Measurements from ENCODE around the gene DDIT3.
A peak's percentile ranks its signal among the peaks of the same experiment; 100 is the strongest.

Gene DDIT3

DNA sequence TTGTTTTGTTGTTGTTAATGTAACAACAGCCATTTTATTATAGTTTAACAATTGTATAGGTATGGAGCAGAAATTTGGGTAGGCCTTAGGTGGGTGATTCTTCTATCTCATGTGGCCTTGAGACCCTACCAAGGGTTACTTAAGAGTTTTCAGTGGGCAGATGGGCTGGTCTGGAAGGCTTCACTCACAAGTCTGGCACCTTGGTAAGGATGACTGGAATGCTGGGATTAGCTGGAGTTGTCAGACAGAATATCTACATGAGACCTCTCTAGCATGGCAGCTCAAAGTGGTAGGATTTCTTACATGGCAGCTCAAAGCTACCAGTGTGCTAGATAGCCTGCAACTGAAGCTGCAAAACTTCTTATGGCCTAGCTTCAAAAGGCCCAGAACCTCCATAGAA lies 34.6 kb downstream of the DDIT3 start:
- no peak for DNase-seq (ENCODE audit: low read depth)

GRCh38 chr12:57483466-57483865 lies 36.8 kb downstream of the DDIT3 start:
- DNase-seq (ENCODE audit: low read depth), result no peak

DNA sequence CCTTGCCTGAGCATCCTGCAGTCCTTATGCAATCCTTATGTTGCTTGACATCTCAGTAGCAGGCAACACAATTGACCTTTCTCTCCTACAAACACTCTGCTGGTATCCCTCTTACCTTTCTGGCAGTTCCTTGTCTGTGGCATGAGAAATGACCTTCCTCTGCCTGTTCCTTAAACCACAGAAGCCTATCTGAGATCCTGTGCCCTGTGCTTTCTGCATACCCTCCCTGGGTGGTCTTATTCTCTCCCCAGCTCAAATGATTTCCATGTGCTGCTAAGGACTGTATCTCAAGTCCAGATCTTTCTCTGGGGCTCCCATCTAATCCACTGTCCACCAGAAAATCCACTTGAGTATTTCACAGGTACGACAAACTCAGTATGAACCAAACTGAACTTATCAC lies 38.6 kb downstream of the DDIT3 start:
- DNase-seq (ENCODE audit: low read depth), result no peak

GRCh38 chr12:57479376-57480115 lies 40.8 kb downstream of the DDIT3 start, which contains the start of gene ARHGAP9:
Gene ARHGAP9 (minus strand): TSS chr12:57479866. CDS start chr12:57479406, 460 bp downstream.
- no peak for DNase-seq (ENCODE audit: low read depth)

DNA sequence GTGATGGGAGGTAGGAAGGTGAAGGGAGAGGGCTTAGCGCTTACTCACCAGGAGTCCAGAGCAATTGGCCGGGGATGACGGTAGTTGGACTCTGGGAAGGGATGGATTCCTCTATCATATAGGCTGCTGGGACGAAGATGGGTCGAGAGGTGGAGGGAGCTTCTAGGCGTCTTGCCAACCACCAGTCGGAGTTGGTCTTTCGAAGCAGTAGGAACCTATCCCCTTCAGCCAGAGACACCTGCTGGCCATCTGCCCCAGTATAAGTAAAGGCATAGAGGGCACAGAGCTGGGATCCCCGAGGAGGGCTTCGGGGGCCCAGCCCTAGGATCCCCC lies 41.3 kb downstream of the DDIT3 start:
- DNase-seq (ENCODE audit: low read depth), result no peak

GRCh38 chr12:57477710-57478681 lies 42.3 kb downstream of the DDIT3 start:
- no peak for DNase-seq (ENCODE audit: low read depth)

DNA sequence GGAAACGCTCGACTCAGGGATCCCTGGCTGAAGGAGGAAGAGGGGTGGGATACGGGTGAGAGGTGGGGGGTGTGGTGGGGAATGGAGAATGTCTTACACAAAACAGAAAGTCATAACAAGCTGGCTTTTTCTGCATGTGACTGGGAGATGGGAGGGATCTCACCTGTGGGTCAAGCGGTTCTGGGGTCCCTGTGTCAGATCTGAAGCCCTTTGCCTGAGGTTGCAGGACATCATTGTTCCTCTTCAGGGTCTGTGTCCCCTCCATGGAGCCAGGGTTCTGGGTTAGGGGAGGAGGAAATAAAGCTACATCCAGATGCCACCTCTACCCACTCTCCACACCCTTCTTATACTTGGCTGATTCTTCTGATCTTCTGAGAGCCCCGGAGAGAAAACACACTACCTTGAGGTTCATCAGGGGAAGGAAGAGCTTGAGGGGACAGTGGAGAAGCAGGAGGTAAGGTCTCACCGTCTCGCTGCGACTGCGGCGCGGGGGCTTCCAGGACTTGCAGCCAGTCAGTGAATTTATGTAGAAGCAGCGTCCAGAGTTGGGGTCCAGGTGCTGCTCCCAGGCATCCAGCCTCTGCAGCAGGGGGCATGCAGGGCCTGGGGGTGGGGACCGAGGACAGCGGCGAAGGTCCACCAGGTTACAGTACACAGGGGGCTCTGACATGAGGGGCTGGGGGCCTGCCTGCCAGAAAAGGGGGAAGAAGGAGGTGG lies 43.2 kb downstream of the DDIT3 start:
- DNase-seq (ENCODE audit: low read depth), result no peak

DNA sequence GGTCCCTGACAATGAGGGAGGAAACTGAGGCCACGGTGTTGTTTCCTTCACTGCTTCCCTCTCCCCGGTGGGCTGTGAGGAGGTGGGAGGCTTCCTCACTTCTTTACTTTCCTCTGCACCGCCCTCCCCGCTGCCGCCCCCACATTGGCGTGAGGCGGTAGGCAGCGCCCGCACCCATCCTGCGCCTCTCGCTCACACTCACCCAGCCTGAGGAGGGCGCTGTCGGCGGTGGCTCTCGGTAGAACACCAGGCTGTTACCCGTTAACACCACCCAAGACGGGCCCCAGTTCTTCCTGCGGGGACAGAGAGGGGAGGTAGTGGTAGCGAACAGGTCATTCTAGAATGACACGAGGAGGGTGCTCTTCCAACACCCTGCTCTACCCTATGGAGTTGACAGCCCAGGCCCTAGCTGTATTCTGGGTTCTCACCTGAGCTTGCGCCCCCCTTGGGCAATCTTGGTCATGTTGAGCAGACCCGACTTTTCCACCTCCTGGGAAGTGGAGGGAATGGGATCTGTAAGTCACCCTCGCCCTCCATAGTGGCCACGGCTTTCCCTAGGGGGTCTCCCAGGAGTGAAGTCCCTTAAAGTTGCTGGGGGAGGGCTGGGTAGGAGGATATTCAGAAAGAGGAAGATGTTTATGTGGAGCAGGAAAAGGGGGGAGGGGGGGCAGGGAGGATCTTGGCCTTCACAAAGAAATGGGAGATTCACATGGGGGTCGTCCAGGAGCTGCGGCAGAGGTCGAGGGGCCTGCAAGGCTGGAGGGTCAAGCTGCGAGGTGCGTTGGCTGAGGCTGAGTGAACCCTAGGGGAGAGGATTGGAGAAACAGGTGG lies 43.9 kb downstream of the DDIT3 start:
- peak; percentile 57 for DNase-seq (ENCODE audit: low read depth)

- DNase-seq (ENCODE audit: low read depth), result no peak
These were observed 44.8 kb downstream of the DDIT3 start for GRCh38 chr12:57475271-57476161.

GRCh38 chr12:57474862-57475261 lies 45.5 kb downstream of the DDIT3 start:
- DNase-seq (ENCODE audit: low read depth), result no peak

- DNase-seq (ENCODE audit: low read depth), result no peak
These were observed 45.9 kb downstream of the DDIT3 start for GRCh38 chr12:57474430-57474829.

GRCh38 chr12:57473886-57474285 lies 46.4 kb downstream of the DDIT3 start:
- DNase-seq (ENCODE audit: low read depth), result no peak

DNA sequence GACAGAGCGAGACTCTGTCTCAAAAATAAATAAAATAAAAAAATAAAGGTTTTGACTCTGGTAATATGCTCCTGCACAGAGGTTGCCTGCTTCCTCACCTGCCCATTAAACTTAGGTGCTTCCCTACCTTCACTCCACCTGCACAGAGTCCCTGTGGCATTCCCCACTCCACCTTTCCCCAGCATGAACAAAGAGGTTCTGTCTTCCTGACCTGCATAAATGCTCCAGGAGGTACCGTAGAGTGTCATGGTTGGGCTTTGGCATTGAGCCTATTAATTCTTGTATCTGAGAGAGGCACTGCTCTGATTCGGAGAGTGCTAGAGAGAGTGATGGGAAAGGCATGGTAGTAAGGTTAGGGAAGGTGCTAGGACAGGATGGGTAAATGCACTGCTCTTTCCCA lies 46.9 kb downstream of the DDIT3 start:
- no peak for DNase-seq (ENCODE audit: low read depth)

- no peak for DNase-seq (ENCODE audit: low read depth)
These were observed 47.9 kb downstream of the DDIT3 start for GRCh38 chr12:57472391-57472790.

GRCh38 chr12:57471661-57472060 lies 48.7 kb downstream of the DDIT3 start:
- no peak for DNase-seq (ENCODE audit: low read depth)

DNA sequence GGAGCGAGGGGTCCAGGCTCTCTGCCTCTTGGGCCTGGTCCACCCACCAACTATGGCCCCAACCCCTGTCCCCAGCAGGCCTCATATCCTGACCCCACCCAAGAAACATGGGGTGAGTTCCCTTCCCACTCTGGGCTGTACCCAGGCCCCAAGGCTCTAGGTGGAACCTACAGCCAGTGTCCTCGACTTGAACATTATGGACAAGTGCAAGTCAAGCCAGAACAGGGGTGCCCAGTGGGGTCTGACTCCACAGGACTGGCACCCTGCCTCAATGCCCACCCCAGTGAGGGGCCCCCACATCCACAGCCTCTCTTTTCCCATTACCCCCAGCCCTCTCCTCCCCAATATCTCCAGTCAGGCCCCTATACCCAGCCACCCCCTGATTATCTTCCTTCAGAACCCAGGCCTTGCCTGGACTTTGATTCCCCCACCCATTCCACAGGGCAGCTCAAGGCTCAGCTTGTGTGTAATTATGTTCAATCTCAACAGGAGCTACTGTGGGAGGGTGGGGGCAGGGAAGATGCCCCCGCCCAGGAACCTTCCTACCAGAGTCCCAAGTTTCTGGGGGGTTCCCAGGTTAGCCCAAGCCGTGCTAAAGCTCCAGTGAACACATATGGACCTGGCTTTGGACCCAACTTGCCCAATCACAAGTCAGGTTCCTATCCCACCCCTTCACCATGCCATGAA lies 49.2 kb downstream of the DDIT3 start:
- DNase-seq (ENCODE audit: low read depth), result no peak

- no peak for DNase-seq (ENCODE audit: low read depth)
These were observed 49.9 kb downstream of the DDIT3 start for GRCh38 chr12:57470286-57470969.

GRCh38 chr12:57469296-57470164 lies 50.8 kb downstream of the DDIT3 start:
- DNase-seq (ENCODE audit: low read depth), result no peak

All from stimulated activated CD8-positive, alpha-beta memory T cell treated with anti-CD3 and anti-CD28 coated beads, Interleukin-12 subunit alpha, Interleukin-12 subunit beta, amount 100 ng/mL, for 4 hours (primary cell).